Urinary bladder (tissue), 4 donors: ENCODE measurements around the gene TMEM156. TPM values are rescaled to one million over a fixed set of nuclear protein-coding genes. Genes with fewer than 3 reads are reported as not detected.

ENCODE experiments used
- DNase-seq: peaks from one replicate; pipeline ENCODE4 v3.0.0-alpha.2; 2015; ENCODE audit errors: extremely low spot score
- H3K27ac ChIP-seq: one replicate; pipeline ENCODE4 v1.5.1; 2013; ENCODE audit warnings: low read depth, mild to moderate bottlenecking, moderate library complexity
- H3K36me3 ChIP-seq: one replicate; pipeline ENCODE4 v1.6.1; 2013; ENCODE audit warnings: mild to moderate bottlenecking, moderate library complexity; ENCODE audit not compliant: insufficient read depth
- H3K4me1 ChIP-seq: one replicate; pipeline ENCODE4 v1.6.1; 2013; ENCODE audit warnings: mild to moderate bottlenecking, moderate library complexity; ENCODE audit not compliant: insufficient read depth
- H3K4me3 ChIP-seq: one replicate; pipeline ENCODE4 v1.5.1; 2013; ENCODE audit warnings: low read depth, low read length
- WGBS: extraction: QIAGEN DNeasy Blood & Tissue Kit; methylation state at CpG from one replicate; pipeline ENCODE4 v1.1.7; 2013; 5-methylcytosine and 5-hydroxymethylcytosine counted together
- polyA plus RNA-seq: library from polyadenylated mRNA; stranded (reverse); fragments of 200-250 nt; gene quantifications from one replicate; pipeline ENCODE4 v1.2.3, GENCODE V29; 2013
- total RNA-seq: library from RNA; depleted of rRNA; stranded (reverse); fragments of >200 nt; gene quantifications from one replicate; pipeline ENCODE4 v1.2.3, GENCODE V29; 2014
- donor health status: healthy with polysubstance abuse.
- donor health status: healthy.

The TMEM156 gene
- total and polyA plus RNA-seq, 2 donors = 0.53 to 0.74 TPM

DNA sequence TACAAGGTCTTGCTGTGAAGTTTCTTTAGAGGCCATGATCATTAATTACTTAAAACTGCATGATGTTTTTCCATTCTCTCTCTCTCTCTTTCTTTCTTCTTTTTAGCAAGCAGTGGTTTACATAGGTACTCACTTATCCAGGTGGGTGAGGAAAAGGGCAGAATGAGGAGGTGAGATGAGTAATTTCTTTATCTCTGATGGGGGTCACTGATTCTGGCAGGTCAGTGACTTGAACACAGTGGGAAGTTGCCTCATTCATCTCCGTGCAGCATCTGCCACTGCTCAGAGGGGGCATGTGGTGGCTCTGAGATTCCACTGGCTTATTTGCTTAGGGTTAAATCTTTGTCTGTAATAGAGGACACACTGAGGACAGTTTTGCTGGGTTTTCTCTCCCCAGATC is 102.0 kb downstream of the TMEM156 start:
- no peaks in the 10 kb centered on the region for H3K4me1 ChIP-seq
- H3K36me3 ChIP-seq = peaks cover 6% of the 10 kb centered on the region
- no peak overlapping the region for H3K27ac ChIP-seq
- no peak for DNase-seq
- 45% methylated on average over 1 of the region's 1 CpG for WGBS
- H3K4me3 ChIP-seq = no peak overlapping the region

GRCh38 chr4:38928974-38929373 is 103.2 kb downstream of the TMEM156 start:
- no peak for DNase-seq
- peaks cover 6% of the 10 kb centered on the region for H3K36me3 ChIP-seq
- no peak overlapping the region for H3K27ac ChIP-seq
- H3K4me1 ChIP-seq = no peaks in the 10 kb centered on the region
- H3K4me3 ChIP-seq = no peak overlapping the region
- WGBS = 88% methylated on average over 9 of the region's 9 CpGs

DNA sequence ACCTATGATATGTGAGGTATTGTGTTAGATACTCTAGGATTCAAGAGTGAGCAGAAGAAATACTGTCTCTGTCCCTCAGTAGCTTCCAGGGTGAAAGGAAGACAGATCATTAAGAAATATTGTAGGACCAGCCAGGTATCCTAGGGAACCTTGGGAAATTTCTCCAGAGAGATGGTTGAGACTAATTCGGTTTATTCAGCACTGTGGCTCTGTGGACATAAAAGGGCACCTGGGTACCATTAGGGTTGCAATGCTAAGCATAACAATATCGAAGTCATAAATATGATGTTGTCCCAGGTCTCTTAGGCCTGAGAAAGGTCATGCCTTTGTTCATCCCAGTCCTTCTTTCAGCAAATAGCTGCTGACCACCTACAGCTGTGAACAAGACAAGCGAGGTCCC is 103.6 kb downstream of the TMEM156 start:
- 96% methylated on average over 3 of the region's 3 CpGs for WGBS
- no peak overlapping the region for H3K27ac ChIP-seq
- peaks cover 6% of the 10 kb centered on the region for H3K36me3 ChIP-seq
- no peak overlapping the region for H3K4me3 ChIP-seq
- no peak for DNase-seq
- H3K4me1 ChIP-seq = no peaks in the 10 kb centered on the region

DNA sequence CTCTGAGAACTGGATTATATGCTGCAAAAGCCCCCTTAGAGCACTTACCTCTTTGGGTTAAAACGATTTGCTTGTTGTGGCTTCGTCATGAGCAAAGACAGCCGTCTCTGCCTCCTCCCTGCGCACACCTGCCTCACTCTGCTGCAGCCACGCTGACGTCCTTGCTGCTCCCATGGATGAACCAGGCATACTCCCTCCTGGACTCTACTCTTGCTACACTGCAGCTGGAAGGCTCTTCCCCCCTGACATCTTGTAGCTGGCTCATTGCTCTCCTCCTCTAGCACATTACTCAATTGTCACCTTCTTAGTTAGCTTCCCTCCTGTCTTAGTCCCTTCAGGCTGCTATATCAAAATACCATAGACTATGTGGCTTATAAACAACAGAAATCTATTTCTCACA is 105.3 kb downstream of the TMEM156 start:
- Histone ChIP-seq H3K4me3 (no peak overlapping the region), H3K36me3 (peaks cover 9% of the 10 kb centered on the region), H3K27ac (no peak overlapping the region), H3K4me1 (no peaks in the 10 kb centered on the region)
- DNase-seq = no peak
- 86% methylated on average over 6 of the region's 6 CpGs for WGBS

- H3K36me3 ChIP-seq = peaks cover 9% of the 10 kb centered on the region
- no peak for DNase-seq
- H3K27ac ChIP-seq = no peak overlapping the region
- no peak overlapping the region for H3K4me3 ChIP-seq
- no peaks in the 10 kb centered on the region for H3K4me1 ChIP-seq
- 38% methylated on average over 3 of the region's 3 CpGs for WGBS
These were observed 106.5 kb downstream of the TMEM156 start for GRCh38 chr4:38925492-38926413.

DNA sequence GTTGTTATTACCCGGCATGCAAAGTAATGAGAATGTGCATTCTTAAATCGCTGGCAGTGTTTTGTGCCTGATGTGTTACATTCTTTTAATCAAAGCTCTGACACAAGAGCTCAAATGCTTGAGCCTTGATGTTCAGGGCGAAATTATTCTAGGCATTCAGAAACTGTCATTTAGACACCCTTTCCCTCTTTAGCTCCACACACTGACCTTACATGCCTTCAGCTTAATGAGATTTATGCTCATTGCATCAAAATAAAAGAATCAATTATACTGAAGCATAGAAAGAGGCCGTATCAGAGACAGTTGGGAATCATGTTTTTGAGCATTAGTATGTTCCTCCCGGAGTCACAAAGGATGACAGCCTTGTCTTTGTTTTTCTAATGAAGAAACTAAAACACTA is 107.9 kb downstream of the TMEM156 start:
- 72% methylated on average over 5 of the region's 5 CpGs for WGBS
- Histone ChIP-seq H3K27ac (no peak overlapping the region), H3K4me1 (no peaks in the 10 kb centered on the region), H3K36me3 (peaks cover 7% of the 10 kb centered on the region), H3K4me3 (no peak overlapping the region)
- DNase-seq = no peak

- no peak overlapping the region for H3K27ac ChIP-seq
- 50% methylated on average over 2 of the region's 2 CpGs for WGBS
- no peak overlapping the region for H3K4me3 ChIP-seq
- H3K4me1 ChIP-seq = no peaks in the 10 kb centered on the region
- peaks cover 4% of the 10 kb centered on the region for H3K36me3 ChIP-seq
- DNase-seq = no peak
These were observed 108.5 kb downstream of the TMEM156 start for GRCh38 chr4:38923746-38924145.

DNA sequence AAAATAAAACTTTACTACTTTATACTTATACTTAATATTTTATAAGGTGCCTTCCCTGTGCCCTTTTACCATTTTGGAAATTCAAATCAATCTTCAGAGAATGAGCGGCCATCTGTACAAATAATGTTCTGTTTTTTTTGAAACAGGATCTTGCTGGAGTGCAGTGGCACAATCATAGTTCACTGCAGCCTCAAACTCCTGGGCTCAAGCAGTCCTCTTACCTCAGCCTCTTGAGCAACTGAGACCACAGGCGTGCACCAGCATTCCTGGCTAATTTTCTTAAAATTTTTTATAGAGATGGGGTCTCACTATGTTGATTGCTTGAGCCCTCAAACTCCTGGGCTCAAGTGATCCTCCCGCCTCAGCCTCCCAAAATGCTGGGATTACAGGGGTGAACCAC is 111.1 kb downstream of the TMEM156 start:
- WGBS = 96% methylated on average over 3 of the region's 3 CpGs
- no peak overlapping the region for H3K27ac ChIP-seq
- peaks cover 3% of the 10 kb centered on the region for H3K36me3 ChIP-seq

GRCh38 chr4:38920677-38921076 is 111.5 kb downstream of the TMEM156 start:
- WGBS = 83% methylated on average over 6 of the region's 6 CpGs
- Histone ChIP-seq H3K4me1 (no peaks in the 10 kb centered on the region), H3K4me3 (no peak overlapping the region), H3K27ac (no peak overlapping the region), H3K36me3 (peaks cover 3% of the 10 kb centered on the region)
- no peak for DNase-seq

More for the DNA sequence above, 111.1 kb downstream of the TMEM156 start:
- Histone ChIP-seq H3K4me3 (no peak overlapping the region), H3K4me1 (no peaks in the 10 kb centered on the region)
- no peak for DNase-seq

DNA sequence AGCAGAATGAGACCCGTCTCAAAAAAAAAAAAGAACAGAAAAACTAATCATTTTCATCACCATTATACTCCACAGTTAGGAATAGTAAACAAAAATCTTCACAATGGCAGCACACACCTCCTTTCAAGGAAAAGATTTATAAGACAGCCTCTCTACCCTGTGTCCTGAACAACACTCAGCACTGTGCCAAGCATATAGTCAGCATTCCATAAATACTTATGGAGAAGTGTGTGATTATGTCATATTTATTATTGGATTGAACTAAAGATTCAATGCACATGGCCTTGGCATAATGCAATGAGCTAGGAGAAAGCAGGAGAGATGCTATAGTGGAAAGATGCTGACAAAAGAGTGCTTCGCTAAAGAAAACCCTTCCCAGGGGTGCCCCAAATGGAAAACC is 112.0 kb downstream of the TMEM156 start:
- H3K4me1 ChIP-seq = no peaks in the 10 kb centered on the region
- no peak overlapping the region for H3K27ac ChIP-seq
- 76% methylated on average over 2 of the region's 2 CpGs for WGBS
- H3K4me3 ChIP-seq = no peak overlapping the region
- peaks cover 6% of the 10 kb centered on the region for H3K36me3 ChIP-seq
- DNase-seq = no peak

- H3K36me3 ChIP-seq = peaks cover 6% of the 10 kb centered on the region
- no peak overlapping the region for H3K27ac ChIP-seq
These were observed 112.7 kb downstream of the TMEM156 start for GRCh38 chr4:38919494-38919893.

GRCh38 chr4:38917481-38918025 is 114.7 kb downstream of the TMEM156 start:
- WGBS = 81% methylated on average over 8 of the region's 8 CpGs
- Histone ChIP-seq H3K4me1 (no peaks in the 10 kb centered on the region), H3K4me3 (no peak overlapping the region), H3K36me3 (peaks cover 3% of the 10 kb centered on the region), H3K27ac (no peak overlapping the region)
- DNase-seq = no peak

More at GRCh38 chr4:38919494-38919893, 112.7 kb downstream of the TMEM156 start:
- Histone ChIP-seq H3K4me3 (no peak overlapping the region), H3K4me1 (no peaks in the 10 kb centered on the region)
- WGBS = 96% methylated on average over 3 of the region's 3 CpGs
- DNase-seq = no peak
